Measurements from ENCODE around the gene DNM3. TPM values are rescaled to one million over a fixed set of nuclear protein-coding genes. Genes with fewer than 3 reads are reported as not detected.

The DNM3 gene
- total and polyA plus RNA-seq, 2 experiments from 2014 or later = 5.2 to 12.2 TPM

- TF ChIP-seq, protein P1, sequence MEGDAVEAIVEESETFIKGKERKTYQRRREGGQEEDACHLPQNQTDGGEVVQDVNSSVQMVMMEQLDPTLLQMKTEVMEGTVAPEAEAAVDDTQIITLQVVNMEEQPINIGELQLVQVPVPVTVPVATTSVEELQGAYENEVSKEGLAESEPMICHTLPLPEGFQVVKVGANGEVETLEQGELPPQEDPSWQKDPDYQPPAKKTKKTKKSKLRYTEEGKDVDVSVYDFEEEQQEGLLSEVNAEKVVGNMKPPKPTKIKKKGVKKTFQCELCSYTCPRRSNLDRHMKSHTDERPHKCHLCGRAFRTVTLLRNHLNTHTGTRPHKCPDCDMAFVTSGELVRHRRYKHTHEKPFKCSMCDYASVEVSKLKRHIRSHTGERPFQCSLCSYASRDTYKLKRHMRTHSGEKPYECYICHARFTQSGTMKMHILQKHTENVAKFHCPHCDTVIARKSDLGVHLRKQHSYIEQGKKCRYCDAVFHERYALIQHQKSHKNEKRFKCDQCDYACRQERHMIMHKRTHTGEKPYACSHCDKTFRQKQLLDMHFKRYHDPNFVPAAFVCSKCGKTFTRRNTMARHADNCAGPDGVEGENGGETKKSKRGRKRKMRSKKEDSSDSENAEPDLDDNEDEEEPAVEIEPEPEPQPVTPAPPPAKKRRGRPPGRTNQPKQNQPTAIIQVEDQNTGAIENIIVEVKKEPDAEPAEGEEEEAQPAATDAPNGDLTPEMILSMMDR (conservative IDR thresholded peaks at IDR 0.05; ENCODE audit: low read depth in 2 of 2) = no peak
- TF ChIP-seq CREB1 (CRISPR knock-in tag; IDR thresholded peaks at IDR 0.05; ENCODE audit: low read depth) (no peak), EZH2phosphoT487 (IDR thresholded peaks at IDR 0.05; ENCODE audit: unreplicated experiment) (no peak), ZNF331 (CRISPR knock-in tag; IDR thresholded peaks at IDR 0.05; ENCODE audit: low read depth) (no peak)
- TF ChIP-seq, protein P2, sequence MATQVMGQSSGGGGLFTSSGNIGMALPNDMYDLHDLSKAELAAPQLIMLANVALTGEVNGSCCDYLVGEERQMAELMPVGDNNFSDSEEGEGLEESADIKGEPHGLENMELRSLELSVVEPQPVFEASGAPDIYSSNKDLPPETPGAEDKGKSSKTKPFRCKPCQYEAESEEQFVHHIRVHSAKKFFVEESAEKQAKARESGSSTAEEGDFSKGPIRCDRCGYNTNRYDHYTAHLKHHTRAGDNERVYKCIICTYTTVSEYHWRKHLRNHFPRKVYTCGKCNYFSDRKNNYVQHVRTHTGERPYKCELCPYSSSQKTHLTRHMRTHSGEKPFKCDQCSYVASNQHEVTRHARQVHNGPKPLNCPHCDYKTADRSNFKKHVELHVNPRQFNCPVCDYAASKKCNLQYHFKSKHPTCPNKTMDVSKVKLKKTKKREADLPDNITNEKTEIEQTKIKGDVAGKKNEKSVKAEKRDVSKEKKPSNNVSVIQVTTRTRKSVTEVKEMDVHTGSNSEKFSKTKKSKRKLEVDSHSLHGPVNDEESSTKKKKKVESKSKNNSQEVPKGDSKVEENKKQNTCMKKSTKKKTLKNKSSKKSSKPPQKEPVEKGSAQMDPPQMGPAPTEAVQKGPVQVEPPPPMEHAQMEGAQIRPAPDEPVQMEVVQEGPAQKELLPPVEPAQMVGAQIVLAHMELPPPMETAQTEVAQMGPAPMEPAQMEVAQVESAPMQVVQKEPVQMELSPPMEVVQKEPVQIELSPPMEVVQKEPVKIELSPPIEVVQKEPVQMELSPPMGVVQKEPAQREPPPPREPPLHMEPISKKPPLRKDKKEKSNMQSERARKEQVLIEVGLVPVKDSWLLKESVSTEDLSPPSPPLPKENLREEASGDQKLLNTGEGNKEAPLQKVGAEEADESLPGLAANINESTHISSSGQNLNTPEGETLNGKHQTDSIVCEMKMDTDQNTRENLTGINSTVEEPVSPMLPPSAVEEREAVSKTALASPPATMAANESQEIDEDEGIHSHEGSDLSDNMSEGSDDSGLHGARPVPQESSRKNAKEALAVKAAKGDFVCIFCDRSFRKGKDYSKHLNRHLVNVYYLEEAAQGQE (IDR thresholded peaks at IDR 0.05; ENCODE audit: unreplicated experiment) = no peak
Observed at GRCh38 chr1:172391976-172392375, 550.7 kb downstream of the DNM3 start (continued).

- H3K36me3 ChIP-seq (ENCODE audit: insufficient read depth) = no peaks in the 10 kb centered on the region
- no peaks in the 10 kb centered on the region for H4K20me1 ChIP-seq (replicated peaks; ENCODE audit: insufficient read depth)
- no peaks in the 10 kb centered on the region for H3K9me2 ChIP-seq (ENCODE audit: insufficient read depth)
- H3K27me3 ChIP-seq (ENCODE audit: insufficient read depth) = no peaks in the 10 kb centered on the region
- Mint-ChIP-seq H3K4me3 (no peak overlapping the region), H3K4me1 (peaks cover 37% of the 10 kb centered on the region), H3K27me3 (ENCODE audit: insufficient read depth, low read depth, poor library complexity) (no peaks in the 10 kb centered on the region), H3K9me3 (no peaks in the 10 kb centered on the region; the same call in 2 of the 3 replicates), H3K27ac (no peak overlapping the region), H3K36me3 (ENCODE audit: low read depth) (no peaks in the 10 kb centered on the region)
- ATAC-seq (no peak), DNase-seq (ENCODE audit: low spot score) (no peak)
- H3K4me3 ChIP-seq = no peak overlapping the region
- H3F3A ChIP-seq (replicated peaks; ENCODE audit: low read depth) = no peaks in the 10 kb centered on the region
- no peak overlapping the region for H3K4me2 ChIP-seq
- no peak overlapping the region for H2AFZ ChIP-seq
- no peaks in the 10 kb centered on the region for H3K79me2 ChIP-seq (replicated peaks; ENCODE audit: insufficient read depth)
- H3K27ac ChIP-seq (ENCODE audit: low read depth) = no peak overlapping the region
- H3K4me1 ChIP-seq (ENCODE audit: insufficient read depth) = peaks cover 34% of the 10 kb centered on the region
- no peak for TF ChIP-seq STAT1 (IDR thresholded peaks at IDR 0.05; ENCODE audit: unreplicated experiment)
- TF ChIP-seq JUNB (IDR thresholded peaks at IDR 0.05; ENCODE audit: unreplicated experiment) = no peak
- no peak for TF ChIP-seq ETS1 (IDR thresholded peaks at IDR 0.05)
- TF ChIP-seq NANOG (IDR thresholded peaks at IDR 0.05; ENCODE audit: borderline replicate concordance) = no peak
- TF ChIP-seq, protein P2 (IDR thresholded peaks at IDR 0.05; ENCODE audit: unreplicated experiment) = no peak
- TF ChIP-seq POLR2AphosphoS5 (IDR thresholded peaks at IDR 0.05; ENCODE audit: low read depth) = no peak
- TF ChIP-seq, protein P1 (conservative IDR thresholded peaks at IDR 0.05; ENCODE audit: low read depth in 2 of 2) = no peak
- TF ChIP-seq ZNF331 (CRISPR knock-in tag; IDR thresholded peaks at IDR 0.05; ENCODE audit: low read depth) = no peak
Observed at GRCh38 chr1:172393354-172393753, 552.1 kb downstream of the DNM3 start.
